IPS-20b (cell line): ENCODE results near the gene ACAA2.

Source experiments
- H3K27ac ChIP-seq: one replicate; pipeline ENCODE4 v1.5.1; 2013; ENCODE audit warnings: low read length
- H3K27me3 ChIP-seq: 2 replicates; pipeline ENCODE4 v1.6.1; 2013; ENCODE audit warnings: mild to moderate bottlenecking, low read length, inconsistent platforms; ENCODE audit not compliant: insufficient read depth
- H3K36me3 ChIP-seq: 2 replicates; pipeline ENCODE4 v1.6.1; 2013; ENCODE audit warnings: low read depth, mild to moderate bottlenecking, inconsistent platforms, low read length, moderate library complexity; ENCODE audit not compliant: insufficient read depth
- H3K4me1 ChIP-seq: 2 replicates; pipeline ENCODE4 v1.6.1; 2013; ENCODE audit warnings: mild to moderate bottlenecking, control low read depth, inconsistent platforms, low read length, moderate library complexity; ENCODE audit not compliant: insufficient read depth
- H3K4me3 ChIP-seq: 2 replicates; pipeline ENCODE4 v1.5.1; 2013; ENCODE audit warnings: mild to moderate bottlenecking, low read length, inconsistent platforms
- H3K9ac ChIP-seq: 2 replicates; pipeline ENCODE4 v1.6.1; 2013; ENCODE audit warnings: low read depth, mild to moderate bottlenecking, inconsistent platforms, low read length, moderate library complexity
- H3K9me3 ChIP-seq: 2 replicates; pipeline ENCODE4 v1.6.1; 2013; ENCODE audit warnings: mild to moderate bottlenecking, low read depth, low read length, inconsistent platforms; ENCODE audit not compliant: insufficient read depth

ACAA2 gene

DNA sequence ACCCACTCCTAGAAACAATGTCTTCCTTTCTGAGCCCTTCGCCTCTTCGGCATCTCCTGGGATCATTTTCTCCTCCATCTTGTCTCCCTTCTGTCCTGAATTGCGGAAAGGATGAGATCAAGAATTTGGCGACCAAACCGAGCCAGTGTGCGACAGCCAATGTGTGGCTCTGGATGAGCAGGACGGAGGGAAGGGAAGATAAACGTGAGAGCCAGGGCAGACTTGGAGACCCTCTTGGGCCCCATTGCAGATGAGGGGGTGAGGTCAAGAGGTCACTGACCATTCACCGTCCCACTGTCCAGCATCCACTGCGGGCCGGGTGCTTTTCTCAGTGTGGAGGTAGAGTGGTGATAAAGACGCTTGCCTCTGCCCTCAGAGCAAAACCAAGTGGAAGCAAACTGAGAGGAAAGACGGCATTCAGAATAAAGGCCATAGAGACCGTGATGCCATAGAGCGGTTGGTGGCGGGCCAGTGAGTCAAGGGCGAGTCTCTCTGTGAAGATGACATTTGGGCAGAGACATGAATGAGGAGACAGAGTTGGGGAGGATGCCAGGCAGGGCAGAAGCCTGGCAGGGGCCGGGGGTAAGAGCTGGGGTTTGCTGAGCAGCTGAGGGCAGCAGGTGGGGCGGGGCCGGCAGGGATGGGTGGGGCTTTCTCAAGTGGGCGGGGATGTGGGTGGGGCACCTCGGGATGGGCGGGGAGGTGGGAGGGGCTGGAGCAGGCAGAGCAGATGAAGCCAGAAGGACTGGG is 55.6 kb downstream of the ACAA2 start:
- no peaks in the 10 kb centered on the region for H3K9me3 ChIP-seq
- H3K4me1 ChIP-seq: peaks cover 9% of the 10 kb centered on the region; the same call in 1 of the 2 replicates

DNA sequence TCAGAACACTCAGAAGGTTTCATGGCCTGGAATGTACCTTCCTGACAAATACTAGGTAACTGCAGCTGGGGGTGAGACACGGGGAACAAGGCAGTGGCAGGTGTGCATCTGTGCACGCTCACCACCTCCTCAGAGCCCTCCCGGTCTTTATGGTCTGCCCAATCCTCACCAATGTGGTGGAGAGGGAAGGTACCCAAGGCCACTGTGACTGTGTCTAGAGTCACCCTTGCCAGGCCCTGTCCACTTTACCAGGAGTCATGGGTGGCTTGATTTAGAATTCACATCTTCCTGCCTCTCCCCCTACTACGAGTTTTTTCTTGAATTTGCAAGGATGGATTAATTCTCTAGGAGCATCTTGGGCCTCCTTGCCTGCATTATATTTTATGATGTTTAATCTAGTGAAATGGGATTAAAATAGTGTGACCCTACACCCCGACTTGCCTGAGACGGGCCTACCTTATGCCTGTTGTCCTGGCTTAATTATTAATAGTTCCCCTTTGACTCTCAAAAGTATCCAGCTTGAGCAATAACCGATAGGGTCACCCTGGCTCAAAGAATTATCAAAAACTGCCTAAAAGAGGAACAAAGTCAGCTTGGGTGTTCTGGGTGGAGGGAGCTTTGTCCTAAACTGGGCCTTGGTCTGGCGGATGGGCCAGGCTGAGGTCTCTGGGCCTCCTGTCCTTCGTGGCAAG is 56.5 kb downstream of the ACAA2 start:
- Histone ChIP-seq H3K36me3 (no peaks in the 10 kb centered on the region), H3K9me3 (no peaks in the 10 kb centered on the region), H3K27me3 (no peaks in the 10 kb centered on the region), H3K4me1 (peaks cover 10% of the 10 kb centered on the region; the same call in 1 of the 2 replicates), H3K27ac (no peak overlapping the region), H3K9ac (no peak overlapping the region), H3K4me3 (no peak overlapping the region)

More for the DNA sequence above, 55.6 kb downstream of the ACAA2 start:
- Histone ChIP-seq H3K27me3 (no peaks in the 10 kb centered on the region), H3K36me3 (no peaks in the 10 kb centered on the region), H3K4me3 (no peak overlapping the region), H3K27ac (no peak overlapping the region), H3K9ac (no peak overlapping the region)

GRCh38 chr18:49756135-49756534 is 57.2 kb downstream of the ACAA2 start:
- peaks cover 12% of the 10 kb centered on the region; the same call in 1 of the 2 replicates for H3K4me1 ChIP-seq
- H3K27ac ChIP-seq: no peak overlapping the region
- H3K9ac ChIP-seq: no peak overlapping the region
- H3K9me3 ChIP-seq: no peaks in the 10 kb centered on the region
- no peaks in the 10 kb centered on the region for H3K36me3 ChIP-seq
- no peak overlapping the region for H3K4me3 ChIP-seq
- no peaks in the 10 kb centered on the region for H3K27me3 ChIP-seq

DNA sequence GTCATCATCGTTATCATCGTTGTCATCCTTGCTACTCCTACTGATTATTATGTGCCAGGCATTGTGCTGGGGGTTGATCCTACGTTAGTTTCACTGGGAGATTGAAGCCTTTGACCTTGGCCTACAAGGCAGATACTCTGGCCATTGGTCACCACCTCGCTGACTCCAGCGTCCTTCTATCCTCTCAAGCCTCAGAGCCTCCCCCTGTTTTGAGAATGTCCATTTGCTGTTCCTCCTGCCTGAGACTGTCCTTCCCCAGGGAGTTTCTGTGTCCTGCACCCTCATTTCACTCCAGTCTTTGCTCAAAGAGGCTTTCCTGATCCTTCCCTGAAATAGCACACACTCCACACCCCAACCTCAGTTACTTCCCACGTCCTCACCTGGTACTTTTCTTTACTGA is 57.8 kb downstream of the ACAA2 start:
- no peak overlapping the region for H3K9ac ChIP-seq
- no peaks in the 10 kb centered on the region for H3K27me3 ChIP-seq
- H3K9me3 ChIP-seq: no peaks in the 10 kb centered on the region
- H3K4me1 ChIP-seq: peaks cover 12% of the 10 kb centered on the region; the same call in 1 of the 2 replicates
- H3K4me3 ChIP-seq: no peak overlapping the region
- no peak overlapping the region for H3K27ac ChIP-seq
- no peaks in the 10 kb centered on the region for H3K36me3 ChIP-seq

GRCh38 chr18:49754866-49755265 is 58.5 kb downstream of the ACAA2 start:
- H3K9ac ChIP-seq: no peak overlapping the region
- H3K4me1 ChIP-seq: peaks cover 10% of the 10 kb centered on the region; the same call in 1 of the 2 replicates
- H3K9me3 ChIP-seq: no peaks in the 10 kb centered on the region
- no peak overlapping the region for H3K27ac ChIP-seq
- H3K27me3 ChIP-seq: no peaks in the 10 kb centered on the region
- H3K36me3 ChIP-seq: no peaks in the 10 kb centered on the region
- H3K4me3 ChIP-seq: no peak overlapping the region

DNA sequence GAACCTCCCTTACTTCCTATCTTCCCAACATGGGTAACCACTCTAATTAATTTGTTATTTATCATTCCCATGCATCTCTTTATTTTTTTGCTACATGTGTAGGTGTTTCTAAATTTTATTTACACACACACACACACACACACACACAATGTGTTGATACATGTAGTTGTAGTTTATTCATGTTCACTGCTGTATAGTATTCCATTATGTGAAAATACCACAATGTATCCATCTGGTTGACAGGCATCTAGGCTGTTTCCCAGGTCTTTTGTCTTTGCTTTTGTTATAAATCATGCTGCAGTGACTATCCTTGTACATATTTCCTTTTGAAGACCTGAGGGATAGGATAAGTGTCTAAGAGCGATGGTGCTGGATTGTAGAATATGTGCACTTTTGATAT is 59.7 kb downstream of the ACAA2 start:
- peaks cover 3% of the 10 kb centered on the region; the same call in 1 of the 2 replicates for H3K4me1 ChIP-seq
- H3K27me3 ChIP-seq: no peaks in the 10 kb centered on the region
- H3K4me3 ChIP-seq: no peak overlapping the region
- no peak overlapping the region for H3K27ac ChIP-seq
- H3K36me3 ChIP-seq: no peaks in the 10 kb centered on the region
- H3K9me3 ChIP-seq: no peaks in the 10 kb centered on the region
- H3K9ac ChIP-seq: no peak overlapping the region

- Histone ChIP-seq H3K36me3 (no peaks in the 10 kb centered on the region), H3K9me3 (no peaks in the 10 kb centered on the region), H3K4me1 (peaks cover 3% of the 10 kb centered on the region; the same call in 1 of the 2 replicates), H3K27ac (no peak overlapping the region), H3K9ac (no peak overlapping the region), H3K27me3 (no peaks in the 10 kb centered on the region), H3K4me3 (no peak overlapping the region)
Observed at GRCh38 chr18:49752095-49752457, 61.3 kb downstream of the ACAA2 start.

GRCh38 chr18:49751427-49752094 is 61.8 kb downstream of the ACAA2 start:
- H3K9ac ChIP-seq: no peak overlapping the region
- H3K36me3 ChIP-seq: no peaks in the 10 kb centered on the region
- H3K27ac ChIP-seq: no peak overlapping the region
- no peak overlapping the region for H3K4me3 ChIP-seq
- H3K9me3 ChIP-seq: no peaks in the 10 kb centered on the region
- peaks cover 3% of the 10 kb centered on the region; the same call in 1 of the 2 replicates for H3K4me1 ChIP-seq
- H3K27me3 ChIP-seq: no peaks in the 10 kb centered on the region

DNA sequence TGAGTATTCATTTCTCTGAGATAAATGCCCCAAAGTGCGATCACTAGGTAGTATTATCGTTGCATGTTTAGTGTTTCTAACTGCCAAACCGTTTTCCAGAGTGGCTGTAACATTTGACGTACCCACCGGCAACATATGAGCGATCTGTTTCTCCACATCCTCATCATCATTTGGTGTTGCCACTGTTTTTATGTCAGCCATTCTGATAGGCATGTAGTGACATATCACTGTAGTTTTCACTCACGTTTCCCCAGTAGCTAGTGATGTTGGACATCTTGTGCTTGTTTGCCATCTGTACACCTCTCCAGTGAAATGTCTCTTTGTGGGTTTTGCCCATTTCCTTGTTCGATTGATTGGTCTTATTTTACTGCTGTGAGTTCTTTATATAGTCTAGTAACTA is 63.8 kb downstream of the ACAA2 start:
- no peak overlapping the region for H3K27ac ChIP-seq
- H3K9me3 ChIP-seq: no peaks in the 10 kb centered on the region
- H3K36me3 ChIP-seq: no peaks in the 10 kb centered on the region
- H3K4me3 ChIP-seq: no peak overlapping the region
- peaks cover 3% of the 10 kb centered on the region; the same call in 1 of the 2 replicates for H3K4me1 ChIP-seq
- no peaks in the 10 kb centered on the region for H3K27me3 ChIP-seq
- no peak overlapping the region for H3K9ac ChIP-seq

DNA sequence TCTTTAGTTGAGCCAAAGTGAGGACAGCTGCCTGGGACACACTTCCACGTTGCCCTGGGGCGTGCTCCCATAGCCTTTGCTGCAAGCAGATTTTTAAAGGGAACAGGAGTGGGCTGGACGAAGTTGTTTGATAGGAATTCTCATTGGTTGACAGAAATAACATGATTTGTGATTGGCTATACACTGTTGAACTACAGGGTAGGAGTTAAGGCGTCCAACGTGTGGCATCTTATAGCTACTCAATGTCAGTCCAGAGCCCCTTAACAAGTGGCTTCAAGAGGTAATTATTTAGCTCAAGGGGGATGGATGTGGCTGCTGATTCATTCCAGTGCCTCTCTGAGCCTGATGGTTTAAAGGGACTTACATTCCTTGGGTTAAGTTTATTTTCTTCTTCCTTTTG is 65.5 kb downstream of the ACAA2 start:
- H3K36me3 ChIP-seq: no peaks in the 10 kb centered on the region
- H3K9ac ChIP-seq: no peak overlapping the region
- no peak overlapping the region for H3K4me3 ChIP-seq
- no peaks in the 10 kb centered on the region for H3K9me3 ChIP-seq
- no peak overlapping the region for H3K27ac ChIP-seq
- no peaks in the 10 kb centered on the region for H3K27me3 ChIP-seq
- H3K4me1 ChIP-seq: peaks cover 3% of the 10 kb centered on the region; the same call in 1 of the 2 replicates

DNA sequence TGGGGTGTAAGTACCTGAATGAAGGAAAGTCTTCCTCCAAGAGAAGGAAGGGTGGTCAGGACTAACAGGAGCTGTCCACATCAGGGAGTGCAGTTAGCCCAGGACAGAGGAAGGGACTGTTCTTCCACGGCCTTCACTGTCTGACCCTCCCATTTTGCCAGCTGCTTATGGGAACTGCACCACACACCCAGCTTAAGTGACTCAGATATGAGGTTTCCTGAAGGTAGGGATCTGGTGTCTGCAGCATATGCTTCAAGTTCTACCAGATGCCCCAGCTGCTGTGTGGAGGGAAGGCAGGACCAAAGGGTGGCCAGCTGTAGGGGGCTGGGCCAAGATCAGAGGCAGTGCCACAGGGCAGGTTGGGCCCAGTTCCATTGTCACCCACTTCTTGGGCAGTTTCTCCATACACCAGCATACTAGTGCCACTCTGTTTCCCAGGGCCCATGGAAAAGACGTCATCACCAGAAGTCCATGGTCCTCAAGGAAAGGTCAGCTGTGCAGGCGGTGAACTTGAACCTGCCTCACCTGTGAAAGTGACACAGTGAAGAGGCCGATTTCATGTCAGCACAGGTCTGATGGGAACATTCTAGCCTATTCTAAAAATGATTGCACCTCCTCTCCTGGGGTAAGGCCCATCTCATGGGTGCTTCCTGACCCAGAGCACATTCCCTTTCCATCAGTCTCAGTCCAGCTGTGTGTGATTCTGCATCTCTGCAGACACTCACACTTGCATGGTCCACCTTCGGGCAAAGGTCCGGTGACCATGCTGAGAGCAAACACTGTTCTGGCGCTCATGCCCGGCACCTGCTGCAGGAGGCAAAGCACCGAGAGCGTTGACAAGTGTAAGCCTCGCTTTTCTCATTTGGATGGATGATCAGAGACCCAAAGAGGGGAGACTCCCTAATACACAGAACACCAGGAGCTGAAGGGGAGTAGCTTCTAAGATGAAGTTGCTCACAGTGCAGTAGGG is 68.0 kb downstream of the ACAA2 start:
- Histone ChIP-seq H3K27me3 (no peaks in the 10 kb centered on the region), H3K9ac (no peak overlapping the region), H3K27ac (no peak overlapping the region), H3K4me1 (no peaks in the 10 kb centered on the region; the same call in 1 of the 2 replicates), H3K9me3 (no peaks in the 10 kb centered on the region), H3K4me3 (no peak overlapping the region), H3K36me3 (no peaks in the 10 kb centered on the region)
